Measurements from ENCODE around the gene IFNG.
"Not testable (repeated sequence)": the region's sequence is repeated elsewhere in the genome, so short reads cannot be mapped to it uniquely, and the experiment has no call there.

Gene IFNG

DNA sequence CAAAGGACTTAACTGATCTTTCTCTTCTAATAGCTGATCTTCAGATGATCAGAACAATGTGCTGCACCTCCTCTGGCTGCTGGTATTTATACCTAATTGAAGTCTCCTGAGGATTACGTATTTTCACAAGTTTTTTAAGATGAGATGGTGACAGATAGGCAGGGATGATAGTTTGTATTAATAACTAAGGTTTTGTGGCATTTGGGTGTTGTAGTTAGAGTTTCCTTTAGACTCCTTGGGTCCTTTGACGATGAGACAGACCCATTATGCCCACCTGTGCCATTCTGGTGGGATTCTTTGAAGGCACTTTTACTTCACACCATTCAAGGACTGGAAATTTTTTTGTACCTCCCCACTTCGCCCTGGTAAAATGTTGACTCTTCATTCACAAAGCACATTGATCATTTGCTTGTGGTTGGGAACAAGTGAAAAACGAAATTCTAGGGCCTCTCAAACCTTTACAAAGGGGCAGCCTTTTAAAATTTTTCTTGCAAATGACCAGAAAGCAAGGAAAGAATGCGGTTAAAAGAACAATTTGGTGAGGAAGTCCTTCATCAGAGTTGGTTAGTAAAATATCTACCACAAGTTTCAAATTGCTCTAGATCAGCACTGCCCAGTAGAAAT lies at the start of gene IFNG:
Gene IFNG, minus strand, starts transcription at position 60 of the 624 bp plus-strand sequence. CDS start 125 bp downstream, outside the sequence.
- no peak within 1 kb of the TSS for H3K4me3 ChIP-seq (ENCODE audit: low read length)
- no peak for TF ChIP-seq ZNF274 (IDR thresholded peaks at IDR 0.05; ENCODE audit: low read depth, low read length)

DNA sequence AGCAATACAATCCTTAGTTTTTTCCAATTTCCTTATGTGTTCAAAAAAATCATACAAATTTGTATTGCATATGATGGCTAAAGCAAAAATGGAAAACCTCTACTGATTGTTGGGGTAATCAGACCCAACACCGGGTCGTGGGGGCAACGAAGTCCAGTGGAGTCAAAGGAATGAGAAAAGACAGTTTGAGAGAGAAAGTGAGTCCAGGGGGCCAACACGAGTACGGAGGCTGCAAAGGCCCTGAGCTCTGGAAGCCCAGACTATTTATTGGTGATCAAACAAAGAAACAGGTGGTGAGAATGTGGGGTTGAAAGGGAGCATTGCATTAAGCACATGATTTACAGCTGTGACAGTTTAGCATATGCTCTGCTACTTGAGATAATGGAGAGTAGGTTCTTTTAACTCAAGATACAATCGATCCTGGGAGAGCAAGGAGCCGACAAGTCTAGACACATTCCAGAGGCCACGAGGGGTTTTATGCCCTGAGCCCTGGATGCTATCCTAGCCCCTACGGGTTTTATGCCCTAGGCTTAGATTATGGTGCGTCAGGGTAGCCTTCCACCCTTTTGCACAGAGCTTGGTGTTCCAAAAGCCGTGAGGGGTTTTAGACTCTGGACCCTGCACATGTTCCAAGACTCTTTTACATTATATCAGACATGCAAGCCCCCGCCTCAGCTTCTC lies 49.6 kb upstream of the IFNG start:
- H3K4me3 ChIP-seq (ENCODE audit: low read length) = not testable (repeated sequence)

DNA sequence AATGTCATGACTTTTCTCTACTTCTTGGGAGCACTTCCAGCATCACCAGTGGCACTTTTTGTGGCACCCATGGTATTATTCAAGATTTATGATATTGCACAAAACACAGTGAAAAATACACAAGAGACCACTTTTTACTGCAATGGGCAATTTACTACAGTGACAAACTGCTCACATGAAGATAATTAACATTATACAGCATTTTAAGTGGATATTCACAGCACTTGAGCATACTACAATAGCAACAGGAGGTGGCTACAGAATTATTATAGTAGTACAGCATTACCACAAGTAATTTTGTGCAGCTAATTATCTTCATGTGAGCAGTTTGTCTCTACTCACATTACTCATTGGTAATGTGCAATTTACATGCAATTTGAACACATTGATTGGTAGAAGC lies 47.7 kb upstream of the IFNG start:
- no peak overlapping the region for H3K4me3 ChIP-seq (ENCODE audit: low read length)
- no peak for TF ChIP-seq ZNF274 (IDR thresholded peaks at IDR 0.05; ENCODE audit: low read depth, low read length)

DNA sequence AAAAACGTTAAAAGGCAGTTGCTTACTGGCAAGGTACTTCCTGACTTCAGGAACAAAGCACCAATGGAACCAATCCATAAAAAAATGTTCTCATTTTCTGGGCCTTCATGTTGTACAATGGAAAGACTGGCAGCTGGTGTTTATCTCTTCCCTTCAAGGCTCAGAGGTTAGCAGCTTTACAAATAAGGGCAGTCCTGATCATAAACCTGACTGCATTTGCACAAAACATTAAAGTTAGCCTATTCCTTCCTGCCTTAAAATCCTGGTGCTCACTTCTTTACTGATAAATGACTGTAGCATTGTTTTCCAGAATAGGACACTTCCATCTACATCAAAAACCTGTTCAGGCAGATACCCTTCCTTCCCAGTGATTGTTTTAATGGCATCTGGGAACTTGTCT lies 46.9 kb upstream of the IFNG start:
- TF ChIP-seq ZNF274 (IDR thresholded peaks at IDR 0.05; ENCODE audit: low read depth, low read length) = no peak
- no peak overlapping the region for H3K4me3 ChIP-seq (ENCODE audit: low read length)

DNA sequence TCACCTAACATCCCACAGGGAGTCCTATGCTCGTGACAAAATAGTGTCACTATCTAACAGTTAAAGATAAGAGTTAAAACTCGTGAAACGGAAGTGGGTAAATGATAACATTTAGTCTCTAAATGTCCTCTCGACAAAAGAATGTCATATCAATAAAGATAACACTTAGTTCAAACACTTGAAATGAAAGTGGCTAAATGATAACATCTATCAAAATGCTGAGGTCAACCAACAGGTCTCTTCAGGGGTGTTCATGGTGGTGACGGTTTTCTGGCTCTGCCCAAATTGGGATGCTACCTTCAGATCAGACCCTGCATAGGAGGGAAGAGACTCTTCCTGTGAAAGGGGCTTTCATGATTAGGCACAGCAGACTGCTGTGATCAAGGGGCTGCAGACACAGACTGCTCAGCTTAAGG lies 43.9 kb upstream of the IFNG start:
- TF ChIP-seq ZNF274 (IDR thresholded peaks at IDR 0.05; ENCODE audit: low read depth, low read length) = no peak

DNA sequence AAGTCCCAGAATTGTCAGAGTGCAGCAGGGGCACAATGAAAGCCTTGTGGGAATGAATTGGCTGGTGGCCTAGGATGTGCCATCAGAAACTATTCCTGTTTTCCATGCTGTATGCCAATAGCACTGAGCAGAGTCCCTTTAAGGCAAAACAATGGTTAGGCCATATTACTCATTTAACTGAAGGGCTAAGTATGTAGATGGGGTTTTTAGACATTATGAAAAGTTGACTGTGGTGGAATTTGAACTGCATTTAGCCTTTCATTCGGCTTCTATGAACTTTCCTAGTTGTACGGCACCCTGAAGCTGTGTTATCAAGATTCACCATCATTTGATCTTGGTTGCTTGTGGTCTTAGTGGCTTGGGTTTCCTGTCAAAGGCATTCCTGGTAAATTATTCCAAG lies 41.3 kb upstream of the IFNG start:
- no peak for TF ChIP-seq ZNF274 (IDR thresholded peaks at IDR 0.05; ENCODE audit: low read depth, low read length)
- no peak overlapping the region for H3K4me3 ChIP-seq (ENCODE audit: low read length)

More for the DNA sequence above, 43.9 kb upstream of the IFNG start:
- no peak overlapping the region for H3K4me3 ChIP-seq (ENCODE audit: low read length)

DNA sequence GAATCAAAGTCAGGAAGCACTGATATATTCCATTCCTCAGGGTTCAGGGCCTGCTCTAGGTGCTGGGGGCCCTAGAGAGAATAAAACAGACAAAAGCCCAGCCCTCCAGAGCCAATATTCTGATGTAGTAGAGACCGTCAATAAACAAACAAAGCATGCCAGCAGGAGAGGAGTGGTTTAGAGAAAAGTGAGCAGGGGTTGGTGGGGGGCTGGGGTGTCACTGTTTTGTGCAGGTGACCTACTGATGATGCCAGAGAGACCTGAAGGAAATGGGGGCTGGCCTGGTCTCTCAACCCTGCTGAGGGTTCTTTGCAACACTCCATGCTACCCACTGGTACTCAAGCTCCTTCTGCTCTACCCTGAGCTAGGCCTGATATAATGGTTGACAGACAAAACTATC lies 39.6 kb upstream of the IFNG start:
- no peak overlapping the region for H3K4me3 ChIP-seq (ENCODE audit: low read length)
- no peak for TF ChIP-seq ZNF274 (IDR thresholded peaks at IDR 0.05; ENCODE audit: low read depth, low read length)

DNA sequence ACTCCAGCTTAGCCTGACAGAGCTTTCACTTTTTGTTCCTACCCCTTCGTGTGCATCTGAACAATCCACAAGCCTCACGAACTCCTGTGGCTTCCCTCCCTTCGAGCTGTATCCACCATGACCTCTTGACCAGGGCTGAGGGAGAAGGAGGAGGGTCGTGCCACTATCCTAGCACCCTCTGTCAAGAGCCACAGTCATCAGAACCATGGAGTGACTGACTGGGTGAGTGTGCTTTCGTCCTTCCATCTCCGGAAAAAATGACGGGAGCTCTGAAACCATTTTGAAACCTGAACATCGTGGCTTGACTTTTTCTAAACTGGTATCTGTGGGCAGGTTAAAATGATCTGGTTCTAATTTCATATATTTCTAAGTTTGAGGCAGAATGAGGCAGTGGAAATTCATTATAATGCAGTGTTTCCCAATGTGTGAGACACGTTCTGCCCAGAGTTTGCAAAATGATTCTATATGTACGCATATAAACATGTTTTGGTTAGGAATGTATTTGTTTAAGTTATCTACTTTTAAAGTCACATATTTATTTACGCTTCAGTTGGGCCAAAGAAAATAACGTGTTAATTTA lies 39.1 kb upstream of the IFNG start:
- TF ChIP-seq ZNF274 (IDR thresholded peaks at IDR 0.05; ENCODE audit: low read depth, low read length) = no peak
- H3K4me3 ChIP-seq (ENCODE audit: low read length) = no peak overlapping the region

DNA sequence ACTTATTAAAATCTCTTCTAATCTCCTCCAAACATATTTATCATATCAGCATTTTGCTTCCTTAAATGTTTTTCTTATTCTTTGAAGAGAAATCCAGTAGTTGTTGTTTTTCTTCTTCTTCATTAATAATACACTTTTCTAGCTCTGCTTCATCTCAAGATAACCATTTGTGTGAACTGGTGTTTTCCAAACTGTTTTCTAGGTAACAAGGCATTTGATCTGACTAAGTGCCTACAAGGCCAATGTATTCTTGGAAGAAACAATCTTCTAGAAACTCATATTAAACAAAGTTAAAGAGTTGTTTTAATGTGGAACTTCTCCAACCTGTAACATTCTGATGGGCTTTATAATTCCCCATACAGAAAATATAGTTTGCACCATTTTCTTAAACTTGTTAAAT lies 30.8 kb upstream of the IFNG start:
- H3K4me3 ChIP-seq (ENCODE audit: low read length) = no peak overlapping the region
- no peak for TF ChIP-seq ZNF274 (IDR thresholded peaks at IDR 0.05; ENCODE audit: low read depth, low read length)

DNA sequence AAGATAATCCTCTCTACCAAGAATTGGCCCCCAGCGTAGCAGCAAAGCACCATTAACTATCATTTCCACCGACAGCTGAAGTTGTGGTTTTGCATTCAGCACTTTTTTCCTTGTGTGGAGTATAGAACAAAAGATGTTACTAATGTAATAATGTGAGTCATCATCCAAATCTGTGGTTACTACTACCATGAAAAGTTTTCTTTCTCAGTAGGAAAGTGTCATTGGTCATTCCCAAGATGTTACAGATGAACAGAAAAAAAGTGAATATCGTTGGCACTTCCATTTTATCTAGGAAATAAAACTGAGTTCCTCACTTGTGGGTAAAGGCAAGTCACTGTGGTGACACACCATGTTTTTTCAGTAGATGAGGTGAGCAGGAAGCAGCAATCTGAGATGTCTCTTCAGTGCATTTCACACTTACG lies 30.3 kb upstream of the IFNG start:
- TF ChIP-seq ZNF274 (IDR thresholded peaks at IDR 0.05; ENCODE audit: low read depth, low read length) = no peak
- no peak overlapping the region for H3K4me3 ChIP-seq (ENCODE audit: low read length)

DNA sequence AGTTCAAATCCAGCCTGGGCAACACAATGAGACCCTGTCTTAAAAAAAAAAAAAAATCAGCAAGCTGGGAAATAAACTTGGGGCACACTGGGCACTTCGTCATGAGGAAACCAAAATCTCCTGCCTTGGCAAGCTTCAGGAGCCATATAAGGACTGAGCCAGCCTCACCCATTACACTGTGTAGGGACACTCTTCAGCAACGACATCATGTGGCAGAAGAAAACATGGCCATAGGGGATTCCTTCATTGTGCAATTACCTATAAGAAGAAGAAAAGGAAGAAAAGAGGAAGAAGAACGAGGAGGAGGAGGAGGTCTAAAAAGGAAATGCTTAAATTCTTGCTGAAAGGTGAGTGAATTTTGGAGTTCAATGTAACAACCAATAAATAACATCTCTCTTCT lies 26.1 kb upstream of the IFNG start:
- H3K4me3 ChIP-seq (ENCODE audit: low read length) = no peak overlapping the region
- no peak for TF ChIP-seq ZNF274 (IDR thresholded peaks at IDR 0.05; ENCODE audit: low read depth, low read length)

DNA sequence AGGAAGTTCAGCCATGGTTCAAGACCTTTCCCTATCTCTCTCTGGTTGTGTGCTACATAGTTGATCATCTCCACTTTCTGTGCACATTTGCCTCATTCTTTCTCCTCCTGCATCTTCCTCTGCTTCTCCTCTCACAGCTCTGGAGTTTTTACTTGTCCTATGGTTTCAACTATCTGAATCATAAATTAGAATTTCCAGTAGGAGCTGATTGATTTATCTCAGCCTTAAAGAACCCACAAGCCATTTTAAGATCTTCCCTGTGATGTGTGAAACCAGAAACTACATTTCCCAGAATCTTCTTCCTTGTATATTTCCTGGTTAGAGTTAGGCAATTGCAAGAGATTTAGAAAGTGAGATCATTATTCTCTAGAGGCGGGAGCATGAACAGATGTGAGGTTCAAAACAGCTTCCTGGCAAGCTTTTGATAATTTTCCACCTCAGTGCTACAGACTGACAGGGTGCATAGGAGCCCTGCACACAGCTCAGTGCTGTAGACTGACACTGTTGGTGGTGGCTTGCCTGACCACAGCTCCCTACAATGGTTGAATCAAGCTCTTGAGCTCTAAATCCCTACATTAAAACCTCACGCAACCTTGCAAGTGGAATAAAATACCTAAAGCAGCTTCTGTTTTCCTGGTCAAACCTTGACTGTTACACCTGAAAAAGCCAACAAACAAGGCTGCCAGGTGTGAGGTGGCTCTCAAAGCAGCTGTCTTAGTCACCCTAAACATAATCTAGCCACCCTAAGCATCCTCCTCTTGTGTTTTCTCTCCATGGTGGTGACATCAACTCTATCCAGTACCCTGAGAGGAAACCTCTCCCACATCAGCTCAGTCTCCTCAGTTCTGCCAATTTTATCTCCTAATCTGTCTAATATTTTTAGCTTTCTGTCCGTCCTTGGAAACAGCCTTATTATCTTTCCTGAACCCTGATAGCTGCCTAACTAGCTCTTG lies 21.5 kb upstream of the IFNG start:
- no peak overlapping the region for H3K4me3 ChIP-seq (ENCODE audit: low read length)
- no peak for TF ChIP-seq ZNF274 (IDR thresholded peaks at IDR 0.05; ENCODE audit: low read depth, low read length)

DNA sequence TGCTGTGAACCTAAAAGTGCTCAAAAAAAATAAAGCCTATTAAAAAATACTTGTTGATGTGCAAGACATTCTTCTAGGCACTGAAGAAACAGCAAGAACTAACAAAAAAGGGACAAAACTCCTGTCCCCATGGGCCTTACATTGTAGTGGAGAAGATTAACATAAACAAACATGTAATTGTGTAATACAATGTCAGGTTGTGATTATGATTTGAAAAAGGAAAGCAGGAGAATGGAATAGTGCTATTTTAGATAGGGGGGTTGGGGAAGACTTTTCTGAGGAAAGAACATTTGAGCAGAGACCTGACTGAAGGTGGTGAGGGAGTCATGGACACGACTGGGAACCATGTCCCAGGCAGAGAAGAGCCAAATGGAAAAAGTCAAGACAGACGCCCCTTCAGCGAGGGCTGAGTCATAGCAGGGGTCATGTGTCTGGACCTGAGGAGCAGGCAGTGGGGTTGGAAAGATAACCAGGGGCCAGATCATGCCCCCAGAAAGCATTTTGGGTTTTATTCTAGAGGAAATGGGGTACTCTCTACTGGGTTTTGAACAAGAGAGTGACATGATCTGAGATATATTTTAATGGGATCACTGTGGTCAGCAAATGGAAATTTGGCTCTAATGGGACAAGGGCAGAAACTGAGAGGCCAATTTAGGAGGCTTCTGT lies 19.4 kb upstream of the IFNG start:
- no peak for TF ChIP-seq ZNF274 (IDR thresholded peaks at IDR 0.05; ENCODE audit: low read depth, low read length)
- no peak overlapping the region for H3K4me3 ChIP-seq (ENCODE audit: low read length)

DNA sequence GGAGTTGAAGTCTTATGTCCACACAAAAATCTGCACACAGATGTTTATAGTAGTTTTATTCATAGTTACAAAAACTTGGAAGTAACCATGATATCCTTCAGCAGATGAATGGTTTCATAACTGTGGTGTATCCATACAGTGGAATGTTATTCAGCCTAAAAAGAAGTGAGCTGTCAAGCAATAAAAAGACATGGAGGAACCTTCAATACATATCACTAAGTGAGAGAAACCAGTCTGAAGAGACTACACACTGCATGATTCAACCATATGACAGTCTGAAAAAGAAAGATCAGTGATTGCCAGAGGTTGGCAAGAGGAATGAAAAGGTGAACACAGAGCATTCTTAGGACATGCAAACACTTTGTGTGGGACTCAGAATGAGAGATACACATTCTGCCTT lies 18.6 kb upstream of the IFNG start:
- TF ChIP-seq ZNF274 (IDR thresholded peaks at IDR 0.05; ENCODE audit: low read depth, low read length) = no peak
- H3K4me3 ChIP-seq (ENCODE audit: low read length) = no peak overlapping the region
